MCF 10A (cell line): Measurements from ENCODE around the gene MED13. TPM values are rescaled to one million over a fixed set of nuclear protein-coding genes. Genes with fewer than 3 reads are reported as not detected.

Experiments
- BruUV-seq: library from RNA; stranded (reverse); fragments of 400-500 nt; replicated peaks from 2 replicates; lab custom pipeline; 2021; lab: Mats Ljungman, UMichigan
- CTCF ChIA-PET: fragments of 300-600 bp; sonication (Branson Sonifier 250); formaldehyde crosslinking; extraction: SDS; loops from one replicate; lab custom pipeline; 2021; ENCODE audit warnings: antibody characterized with exemption, inconsistent platforms; lab: Yijun Ruan, JAX
- POLR2A ChIA-PET: fragments of 300-600, 350-650 bp; sonication (Branson Sonifier 250); formaldehyde crosslinking; extraction: SDS; loops from one replicate; lab custom pipeline; 2020; ENCODE audit warnings: antibody characterized with exemption, inconsistent platforms; lab: Yijun Ruan, JAX
- DNase-seq: peaks from one replicate; pipeline ENCODE4 v3.0.0-alpha.2; 2018; ENCODE audit not compliant: unreplicated experiment
- H3K27ac Mint-ChIP-seq: one replicate; pipeline ENCODE4 v1.8.0; 2022; ENCODE audit warnings: mild to moderate bottlenecking, low read depth, mixed read lengths; ENCODE audit not compliant: unreplicated experiment
- H3K27me3 Mint-ChIP-seq: one replicate; pipeline ENCODE4 v1.8.0; 2022; ENCODE audit warnings: mixed read lengths; ENCODE audit not compliant: insufficient read depth, unreplicated experiment
- H3K36me3 Mint-ChIP-seq: one replicate; pipeline ENCODE4 v1.8.0; 2022; ENCODE audit warnings: mild to moderate bottlenecking, moderate library complexity, mixed read lengths; ENCODE audit not compliant: insufficient read depth, unreplicated experiment
- H3K4me1 Mint-ChIP-seq: one replicate; pipeline ENCODE4 v1.8.0; 2022; ENCODE audit warnings: mixed read lengths; ENCODE audit not compliant: insufficient read depth, unreplicated experiment
- H3K4me3 Mint-ChIP-seq: one replicate; pipeline ENCODE4 v1.8.0; 2022; ENCODE audit warnings: mild to moderate bottlenecking, moderate library complexity, mixed read lengths; ENCODE audit not compliant: unreplicated experiment
- H3K9me3 Mint-ChIP-seq: one replicate; pipeline ENCODE4 v1.8.0; 2022; ENCODE audit warnings: mixed read lengths; ENCODE audit not compliant: unreplicated experiment
- CTCF ChIP-seq: fragments of 200-600 bp; IDR thresholded peaks from one replicate; pipeline ENCODE4 v1.8.0; 2022; ENCODE audit warnings: antibody characterized with exemption, mild to moderate bottlenecking; ENCODE audit not compliant: unreplicated experiment
- intact Hi-C: fragments of 100-400 bp; cut with micrococcal nuclease; formaldehyde crosslinking; loops from 2 replicates; pipeline ENCODE4 v1.14.1; 2022
- total RNA-seq: library from RNA; stranded (reverse); gene quantifications from 2 replicates; pipeline ENCODE4 v1.2.3, GENCODE V29; 2022

The MED13 gene
- total RNA-seq, 1 experiment from 2014 or later = 58.7 TPM

DNA sequence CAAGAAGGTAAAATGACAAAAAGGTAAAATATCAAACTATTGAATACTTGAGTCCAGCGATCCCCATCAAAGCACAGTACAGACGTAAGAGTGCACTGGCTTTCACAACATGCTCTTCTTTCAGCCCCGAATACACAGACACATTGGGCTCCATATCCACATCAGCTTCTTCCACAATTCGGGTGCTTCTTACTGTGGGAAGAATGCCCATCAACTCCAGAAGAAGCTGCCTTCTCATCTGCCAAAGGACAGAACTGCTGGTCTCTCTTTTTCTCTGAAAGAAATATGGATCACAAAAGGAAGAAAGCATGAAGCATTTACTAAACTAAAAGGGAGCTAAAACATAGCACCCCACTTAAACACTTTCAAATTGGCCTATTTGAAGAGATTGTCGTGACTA is 157.7 kb downstream of the MED13 start:
- no peak for TF ChIP-seq CTCF
- CTCF ChIA-PET = no interaction called here
- POLR2A ChIA-PET = interaction anchor here (0.9 to 1.3 kb wide), 2 partner anchors 20 to 44 kb away, joined by 3 read pairs; partner anchors contain the start of genes BRIP1 and INTS2
- peaks cover 83% of the 10 kb centered on the region for H3K36me3 Mint-ChIP-seq
- DNase-seq = no peak
- H3K4me1 Mint-ChIP-seq = no peaks in the 10 kb centered on the region
- intact Hi-C loops = no loop called here
- no peak overlapping the region for H3K27ac Mint-ChIP-seq
- no peaks in the 10 kb centered on the region for H3K9me3 Mint-ChIP-seq
- no peak overlapping the region for H3K4me3 Mint-ChIP-seq
- H3K27me3 Mint-ChIP-seq = no peaks in the 10 kb centered on the region
- BruUV-seq = no TSS peak

DNA sequence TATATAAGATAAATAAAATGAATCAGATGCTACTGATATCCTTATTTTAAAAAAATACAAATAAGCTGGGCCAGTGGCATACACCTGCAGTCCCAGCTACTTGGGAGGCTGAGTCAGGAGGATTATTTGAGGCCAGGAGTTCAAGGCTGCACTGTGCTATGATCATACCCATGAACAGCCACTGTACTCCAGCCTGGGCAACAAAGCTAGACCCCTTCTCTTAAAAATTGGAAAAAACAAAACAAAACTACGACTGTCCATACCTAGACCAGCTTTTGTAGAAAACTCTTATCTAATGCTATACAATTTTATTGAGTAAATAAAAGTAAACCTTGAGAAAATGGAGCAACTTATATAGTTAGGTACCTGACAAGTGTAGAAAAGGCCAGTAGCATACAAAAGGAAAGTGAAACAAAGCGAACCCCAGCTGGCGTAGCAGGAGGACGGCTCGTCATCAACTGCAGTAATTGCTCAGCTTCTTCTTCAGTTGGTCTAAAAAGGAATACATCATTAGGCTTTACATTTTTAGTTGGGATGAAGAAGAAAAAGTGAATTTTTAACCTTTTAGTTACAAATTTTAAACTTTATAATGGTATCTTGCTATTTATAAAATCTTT is 160.9 kb downstream of the MED13 start:
- Mint-ChIP-seq H3K4me3 (no peak overlapping the region), H3K27ac (no peak overlapping the region), H3K27me3 (no peaks in the 10 kb centered on the region), H3K36me3 (peaks cover 79% of the 10 kb centered on the region), H3K9me3 (no peaks in the 10 kb centered on the region), H3K4me1 (no peaks in the 10 kb centered on the region)
- intact Hi-C loops = no loop called here
- ChIA-PET CTCF (interaction anchor here (0.5 to 0.6 kb wide), 3 partner anchors 63 to 126 kb away, joined by 3 to 6 read pairs (median 3); no protein-coding TSS in a partner anchor), POLR2A (interaction anchor here (0.7 to 0.9 kb wide), 2 partner anchors 63 to 1876 kb away, joined by 3 to 4 read pairs; no protein-coding TSS in a partner anchor)
- no peak for DNase-seq
- no peak for TF ChIP-seq CTCF
- BruUV-seq = no TSS peak

GRCh38 chr17:61903251-61903650 is 161.8 kb downstream of the MED13 start:
- intact Hi-C loops = no loop called here
- no peak for TF ChIP-seq CTCF
- no peaks in the 10 kb centered on the region for H3K27me3 Mint-ChIP-seq
- H3K9me3 Mint-ChIP-seq = no peaks in the 10 kb centered on the region
- H3K4me1 Mint-ChIP-seq = no peaks in the 10 kb centered on the region
- no TSS peak for BruUV-seq
- ChIA-PET CTCF (interaction anchor here (0.6 kb wide), 1 partner anchor 1490 kb away, joined by 4 read pairs; no protein-coding TSS in a partner anchor), POLR2A (interaction anchor here (0.6 kb wide), 1 partner anchor 18 kb away, joined by 3 read pairs; no protein-coding TSS in a partner anchor)
- H3K4me3 Mint-ChIP-seq = no peak overlapping the region
- no peak overlapping the region for H3K27ac Mint-ChIP-seq
- DNase-seq = no peak
- H3K36me3 Mint-ChIP-seq = peaks cover 87% of the 10 kb centered on the region

DNA sequence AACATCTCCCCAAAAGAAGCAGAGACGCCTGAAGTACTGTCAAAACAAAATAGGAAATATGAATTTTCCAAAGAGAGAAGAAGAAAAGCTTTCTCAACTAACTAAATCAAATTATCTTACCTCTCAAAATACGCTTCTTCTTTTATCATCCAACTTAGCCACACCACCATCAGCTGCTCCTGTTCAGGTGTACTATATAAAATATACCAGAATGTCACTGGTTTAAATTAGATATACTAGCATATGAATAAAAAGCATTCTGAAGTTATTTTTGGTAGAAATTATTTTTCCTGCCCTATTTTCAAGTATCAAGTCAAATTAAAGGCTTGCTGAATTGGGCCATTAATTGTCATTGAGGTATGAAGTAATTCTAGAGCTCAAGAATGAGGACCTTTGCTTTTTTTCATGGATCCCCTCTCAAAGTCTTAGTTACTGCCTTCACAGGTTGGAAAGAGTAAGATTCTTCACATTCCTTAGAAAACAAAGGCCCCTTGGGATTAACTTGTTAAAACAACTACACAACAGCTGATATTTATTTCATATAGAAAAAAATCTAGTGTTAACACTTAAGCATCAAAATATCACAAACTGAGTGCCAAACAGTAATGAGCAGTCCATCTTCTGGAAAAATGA is 167.4 kb downstream of the MED13 start:
- no peaks in the 10 kb centered on the region for H3K4me1 Mint-ChIP-seq
- CTCF ChIA-PET = no interaction called here
- intact Hi-C loops = no loop called here
- BruUV-seq = no TSS peak
- no peaks in the 10 kb centered on the region for H3K27me3 Mint-ChIP-seq
- H3K4me3 Mint-ChIP-seq = no peak overlapping the region
- H3K9me3 Mint-ChIP-seq = no peaks in the 10 kb centered on the region
- TF ChIP-seq CTCF = no peak
- H3K27ac Mint-ChIP-seq = no peak overlapping the region
- peaks cover 62% of the 10 kb centered on the region for H3K36me3 Mint-ChIP-seq
- POLR2A ChIA-PET = interaction anchor here (1.1 kb wide), 1 partner anchor 35 kb away, joined by 3 read pairs; no protein-coding TSS in a partner anchor
- no peak for DNase-seq
